ENCODE measurements around the gene FCER1G. TPM values are rescaled to one million over a fixed set of nuclear protein-coding genes. Genes with fewer than 3 reads are reported as not detected.

The FCER1G gene
- polyA plus RNA-seq, 4 donors, result 11.6 to 79.8 (median 41.8) TPM

GRCh38 chr1:161206411-161207140 is 8.5 kb upstream of the FCER1G start:
- FAIRE-seq (no peak), DNase-seq (no peak)
- Histone ChIP-seq H3K4me3 (ENCODE audit: low read depth in 1 of 3, low read length in 3 of 3) (no peak overlapping the region), H3K27me3 (ENCODE audit: control insufficient read depth in 3 of 3, insufficient read depth in 3 of 3, low read length in 3 of 3) (no peaks in the 10 kb centered on the region), H3K27ac (ENCODE audit: low read depth in 1 of 3, low read length in 2 of 3) (peak overlapping the region in 1 of 3 donors; percentile 76), H3K4me1 (ENCODE audit: control insufficient read depth in 3 of 3, insufficient read depth in 2 of 3, low read depth in 1 of 3, low read length in 2 of 3) (peaks cover 0 to 19% (median 7%) of the 10 kb centered on the region in 3 donors), H3K9me3 (ENCODE audit: control insufficient read depth in 2 of 2, insufficient read depth in 1 of 2, low read depth in 1 of 2, low read length in 1 of 2) (no peaks in the 10 kb centered on the region), H3K36me3 (ENCODE audit: control insufficient read depth in 3 of 3, insufficient read depth in 2 of 3, low read depth in 1 of 3, low read length in 3 of 3) (peaks cover 5 to 55% (median 10%) of the 10 kb centered on the region in 3 donors)
- WGBS, 3 donors, result 82 to 83% (median 82%) methylated on average over 12 of the region's 12 CpGs

DNA sequence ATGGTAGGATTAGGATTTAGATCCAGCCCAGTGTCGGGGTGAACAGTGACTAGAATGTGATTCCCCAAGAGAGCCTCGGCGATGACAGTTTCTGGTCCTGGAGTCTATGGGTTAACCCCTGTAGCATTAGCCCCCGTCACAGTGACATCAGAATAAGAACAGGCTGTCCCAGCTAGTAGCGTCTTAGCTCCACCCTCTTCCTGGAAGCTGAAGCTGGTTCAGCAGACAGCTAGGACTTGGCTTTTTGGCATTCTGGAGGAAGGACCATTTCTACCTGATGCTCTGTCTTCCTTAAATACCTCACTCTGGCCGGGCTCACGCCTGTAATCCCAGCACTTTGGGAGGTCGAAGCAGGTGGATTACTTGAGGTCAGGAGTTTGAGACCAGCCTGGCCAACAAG is 7.9 kb upstream of the FCER1G start:
- FAIRE-seq (no peak), DNase-seq (no peak)
- Histone ChIP-seq H3K27me3 (ENCODE audit: control insufficient read depth in 3 of 3, insufficient read depth in 3 of 3, low read length in 3 of 3) (no peaks in the 10 kb centered on the region), H3K4me1 (ENCODE audit: control insufficient read depth in 3 of 3, insufficient read depth in 2 of 3, low read depth in 1 of 3, low read length in 2 of 3) (peaks cover 0 to 16% (median 6%) of the 10 kb centered on the region in 3 donors), H3K36me3 (ENCODE audit: control insufficient read depth in 3 of 3, insufficient read depth in 2 of 3, low read depth in 1 of 3, low read length in 3 of 3) (peaks cover 9 to 60% (median 12%) of the 10 kb centered on the region in 3 donors), H3K4me3 (ENCODE audit: low read depth in 1 of 3, low read length in 3 of 3) (no peak overlapping the region), H3K9me3 (ENCODE audit: control insufficient read depth in 2 of 2, insufficient read depth in 1 of 2, low read depth in 1 of 2, low read length in 1 of 2) (no peaks in the 10 kb centered on the region), H3K27ac (ENCODE audit: low read depth in 1 of 3, low read length in 2 of 3) (peak overlapping the region in 1 of 3 donors; percentile 76)
- WGBS, 3 donors, result 64 to 83% (median 71%) methylated on average over 8 of the region's 8 CpGs

GRCh38 chr1:161209790-161210409 is 5.2 kb upstream of the FCER1G start:
- Histone ChIP-seq H3K9me3 (ENCODE audit: control insufficient read depth in 2 of 2, insufficient read depth in 1 of 2, low read depth in 1 of 2, low read length in 1 of 2) (no peaks in the 10 kb centered on the region), H3K4me3 (ENCODE audit: low read depth in 1 of 3, low read length in 3 of 3) (no peak overlapping the region), H3K4me1 (ENCODE audit: control insufficient read depth in 3 of 3, insufficient read depth in 2 of 3, low read depth in 1 of 3, low read length in 2 of 3) (peaks cover 0 to 7% (median 0%) of the 10 kb centered on the region in 3 donors), H3K36me3 (ENCODE audit: control insufficient read depth in 3 of 3, insufficient read depth in 2 of 3, low read depth in 1 of 3, low read length in 3 of 3) (peaks cover 18 to 81% (median 26%) of the 10 kb centered on the region in 3 donors), H3K27me3 (ENCODE audit: control insufficient read depth in 3 of 3, insufficient read depth in 3 of 3, low read length in 3 of 3) (no peaks in the 10 kb centered on the region), H3K27ac (ENCODE audit: low read depth in 1 of 3, low read length in 2 of 3) (no peak overlapping the region)
- FAIRE-seq (no peak), DNase-seq (peak; percentile 80 to 85)
- WGBS, 3 donors, result 41 to 42% (median 41%) methylated on average over 11 of the region's 11 CpGs

- DNase-seq, result no peak
- no peaks in the 10 kb centered on the region for H3K27me3 ChIP-seq (ENCODE audit: control insufficient read depth in 3 of 3, insufficient read depth in 3 of 3, low read length in 3 of 3)
- H3K36me3 ChIP-seq (ENCODE audit: control insufficient read depth in 3 of 3, insufficient read depth in 2 of 3, low read depth in 1 of 3, low read length in 3 of 3), result peaks cover 18 to 59% (median 23%) of the 10 kb centered on the region in 3 donors
- no peaks in the 10 kb centered on the region for H3K9me3 ChIP-seq (ENCODE audit: control insufficient read depth in 2 of 2, insufficient read depth in 1 of 2, low read depth in 1 of 2, low read length in 1 of 2)
- peaks cover 3 to 39% (median 6%) of the 10 kb centered on the region in 3 donors for H3K4me1 ChIP-seq (ENCODE audit: control insufficient read depth in 3 of 3, insufficient read depth in 2 of 3, low read depth in 1 of 3, low read length in 2 of 3)
- no peak overlapping the region for H3K4me3 ChIP-seq (ENCODE audit: low read depth in 1 of 3, low read length in 3 of 3)
- peak overlapping the region in 1 of 3 donors; percentile 10 for H3K27ac ChIP-seq (ENCODE audit: low read depth in 1 of 3, low read length in 2 of 3)
- FAIRE-seq, result no peak
- WGBS, 3 donors, result 88 to 97% (median 94%) methylated on average over 9 of the region's 9 CpGs
Measured at GRCh38 chr1:161214369-161214768, 726 bp upstream of the FCER1G start.

GRCh38 chr1:161216945-161217712 is 2.0 kb downstream of the FCER1G start:
- H3K4me3 ChIP-seq (ENCODE audit: low read depth in 1 of 3, low read length in 3 of 3), result no peak overlapping the region

DNA sequence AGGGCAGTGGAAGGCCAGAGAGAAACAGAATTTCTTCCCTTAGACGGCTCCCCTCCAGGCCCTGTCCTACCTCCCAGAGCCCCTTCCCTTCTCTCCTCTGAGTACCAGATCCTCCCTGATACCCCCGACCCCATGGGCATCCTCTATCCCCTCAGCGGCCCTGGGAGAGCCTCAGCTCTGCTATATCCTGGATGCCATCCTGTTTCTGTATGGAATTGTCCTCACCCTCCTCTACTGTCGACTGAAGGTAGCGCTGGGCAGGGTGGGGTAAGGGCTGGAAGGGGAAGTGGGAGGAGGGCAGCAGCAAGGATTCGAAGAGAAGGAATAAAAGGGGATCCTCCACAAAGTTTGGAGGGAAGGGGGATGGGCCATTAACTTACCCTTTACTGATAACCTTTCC is 2.7 kb downstream of the FCER1G start:
- H3K4me3 ChIP-seq (ENCODE audit: low read depth in 1 of 3, low read length in 3 of 3), result no peak overlapping the region
- H3K27ac ChIP-seq (ENCODE audit: low read depth in 1 of 3, low read length in 2 of 3), result peak overlapping the region; percentile 14 to 84 (median 84)
- H3K9me3 ChIP-seq (ENCODE audit: control insufficient read depth in 2 of 2, insufficient read depth in 1 of 2, low read depth in 1 of 2, low read length in 1 of 2), result no peaks in the 10 kb centered on the region
- 57 to 87% (median 86%) methylated on average over 6 of the region's 6 CpGs for WGBS, 3 donors
- H3K4me1 ChIP-seq (ENCODE audit: control insufficient read depth in 3 of 3, insufficient read depth in 2 of 3, low read depth in 1 of 3, low read length in 2 of 3), result peaks cover 3 to 52% (median 6%) of the 10 kb centered on the region in 3 donors
- peaks cover 7 to 27% (median 14%) of the 10 kb centered on the region in 3 donors for H3K36me3 ChIP-seq (ENCODE audit: control insufficient read depth in 3 of 3, insufficient read depth in 2 of 3, low read depth in 1 of 3, low read length in 3 of 3)
- peak in 1 of 2 donors; percentile 19 for DNase-seq
- H3K27me3 ChIP-seq (ENCODE audit: control insufficient read depth in 3 of 3, insufficient read depth in 3 of 3, low read length in 3 of 3), result no peaks in the 10 kb centered on the region
- FAIRE-seq, result no peak

More at GRCh38 chr1:161216945-161217712, 2.0 kb downstream of the FCER1G start:
- no peaks in the 10 kb centered on the region for H3K9me3 ChIP-seq (ENCODE audit: control insufficient read depth in 2 of 2, insufficient read depth in 1 of 2, low read depth in 1 of 2, low read length in 1 of 2)
- H3K4me1 ChIP-seq (ENCODE audit: control insufficient read depth in 3 of 3, insufficient read depth in 2 of 3, low read depth in 1 of 3, low read length in 2 of 3), result peaks cover 3 to 46% (median 6%) of the 10 kb centered on the region in 3 donors
- peak overlapping the region; percentile 14 to 84 (median 84) for H3K27ac ChIP-seq (ENCODE audit: low read depth in 1 of 3, low read length in 2 of 3)
- no peak for FAIRE-seq
- peaks cover 9 to 34% (median 14%) of the 10 kb centered on the region in 3 donors for H3K36me3 ChIP-seq (ENCODE audit: control insufficient read depth in 3 of 3, insufficient read depth in 2 of 3, low read depth in 1 of 3, low read length in 3 of 3)
- WGBS, 3 donors, result 57 to 64% (median 60%) methylated on average over 7 of the region's 7 CpGs
- H3K27me3 ChIP-seq (ENCODE audit: control insufficient read depth in 3 of 3, insufficient read depth in 3 of 3, low read length in 3 of 3), result no peaks in the 10 kb centered on the region
- peak in 1 of 2 donors; percentile 52 for DNase-seq

GRCh38 chr1:161218301-161219077 is 3.4 kb downstream of the FCER1G start:
- no peaks in the 10 kb centered on the region for H3K27me3 ChIP-seq (ENCODE audit: control insufficient read depth in 3 of 3, insufficient read depth in 3 of 3, low read length in 3 of 3)
- no peak for FAIRE-seq
- WGBS, 3 donors, result 48 to 57% (median 55%) methylated on average over 8 of the region's 8 CpGs

More at GRCh38 chr1:161218301-161219077, 3.4 kb downstream of the FCER1G start:
- H3K9me3 ChIP-seq (ENCODE audit: control insufficient read depth in 2 of 2, insufficient read depth in 1 of 2, low read depth in 1 of 2, low read length in 1 of 2), result no peaks in the 10 kb centered on the region
- H3K4me3 ChIP-seq (ENCODE audit: low read depth in 1 of 3, low read length in 3 of 3), result no peak overlapping the region
- H3K4me1 ChIP-seq (ENCODE audit: control insufficient read depth in 3 of 3, insufficient read depth in 2 of 3, low read depth in 1 of 3, low read length in 2 of 3), result peaks cover 3 to 58% (median 9%) of the 10 kb centered on the region in 3 donors
- peak overlapping the region in 2 of 3 donors; percentile 84 for H3K27ac ChIP-seq (ENCODE audit: low read depth in 1 of 3, low read length in 2 of 3)
- H3K36me3 ChIP-seq (ENCODE audit: control insufficient read depth in 3 of 3, insufficient read depth in 2 of 3, low read depth in 1 of 3, low read length in 3 of 3), result peaks cover 4 to 21% (median 10%) of the 10 kb centered on the region in 3 donors
- peak in 1 of 2 donors; percentile 66 for DNase-seq

Data from small intestine (tissue), 7 donors.